ENCODE data around the gene LPCAT2. TPM values are rescaled to one million over a fixed set of nuclear protein-coding genes. Genes with fewer than 3 reads are reported as not detected.
"Not testable (repeated sequence)": the region's sequence is repeated elsewhere in the genome, so short reads cannot be mapped to it uniquely, and the experiment has no call there.

Gene LPCAT2
- total and polyA plus RNA-seq, 8 donors = 16.0 to 30.9 (median 22.9) TPM

GRCh38 chr16:55597928-55598327, 89.1 kb downstream of the LPCAT2 start:
- no peak overlapping the region for H3K4me3 ChIP-seq
- no peaks in the 10 kb centered on the region for H3K36me3 ChIP-seq
- no peak for TF ChIP-seq CTCF (IDR thresholded peaks at IDR 0.05)
- intact Hi-C loops (cut with DNase I) = no loop called here
- no peaks in the 10 kb centered on the region for H3K9me3 ChIP-seq
- no peak for ATAC-seq
- no peak overlapping the region for H3K27ac ChIP-seq
- no peaks in the 10 kb centered on the region for H3K4me1 ChIP-seq
- DNase-seq = no peak
- no peaks in the 10 kb centered on the region for H3K27me3 ChIP-seq

GRCh38 chr16:55605754-55606336, 97.0 kb downstream of the LPCAT2 start:
- H3K27ac ChIP-seq = no peak overlapping the region
- intact Hi-C loops (cut with DNase I) = no loop called here
- no peaks in the 10 kb centered on the region for H3K27me3 ChIP-seq
- H3K4me1 ChIP-seq = no peaks in the 10 kb centered on the region
- no peak overlapping the region for H3K4me3 ChIP-seq
- TF ChIP-seq CTCF (IDR thresholded peaks at IDR 0.05) = no peak
- DNase-seq (no peak), ATAC-seq (no peak)
- no peaks in the 10 kb centered on the region for H3K36me3 ChIP-seq
- peaks cover 0 to 3% of the 10 kb centered on the region in 2 donors for H3K9me3 ChIP-seq

- no peaks in the 10 kb centered on the region for H3K27me3 ChIP-seq
- no peak overlapping the region for H3K4me3 ChIP-seq
- no peaks in the 10 kb centered on the region for H3K36me3 ChIP-seq
- no peak for DNase-seq
- intact Hi-C loops (cut with DNase I) = no loop called here
- H3K27ac ChIP-seq = no peak overlapping the region
- peaks cover 0 to 4% of the 10 kb centered on the region in 2 donors for H3K9me3 ChIP-seq
- TF ChIP-seq CTCF (IDR thresholded peaks at IDR 0.05) = no peak
- no peak for ATAC-seq
- no peaks in the 10 kb centered on the region for H3K4me1 ChIP-seq
Observed at GRCh38 chr16:55613613-55614335, 104.9 kb downstream of the LPCAT2 start.

GRCh38 chr16:55615071-55615470, 106.2 kb downstream of the LPCAT2 start:
- Histone ChIP-seq H3K27ac (no peak overlapping the region), H3K9me3 (peaks cover 0 to 2% of the 10 kb centered on the region in 2 donors), H3K36me3 (no peaks in the 10 kb centered on the region), H3K4me1 (no peaks in the 10 kb centered on the region), H3K27me3 (no peaks in the 10 kb centered on the region), H3K4me3 (no peak overlapping the region)
- no peak for TF ChIP-seq CTCF (IDR thresholded peaks at IDR 0.05)
- DNase-seq (no peak), ATAC-seq (no peak)
- intact Hi-C loops (cut with DNase I) = no loop called here

GRCh38 chr16:55615670-55616069, 106.8 kb downstream of the LPCAT2 start:
- H3K4me1 ChIP-seq; H3K27me3 ChIP-seq; H3K36me3 ChIP-seq; H3K4me3 ChIP-seq; H3K9me3 ChIP-seq; H3K27ac ChIP-seq; ATAC-seq; intact Hi-C loops (cut with DNase I): not testable (repeated sequence)
- DNase-seq = peak in 1 of 4 donors; percentile 53

All from left lung (tissue), 10 donors.